Heart left ventricle (tissue), 16 donors: ENCODE results near the gene NKD1. TPM values are rescaled to one million over a fixed set of nuclear protein-coding genes. Genes with fewer than 3 reads are reported as not detected.

Experiments
- ATAC-seq, 4 donors: fragments of 200-7000 bp; cut with Tn5 transposase; one replicate each; pipeline ENCODE4 v1.9.1; 2020 to 2022; ENCODE audit warnings: moderate library complexity in 4 of 4, mild to moderate bottlenecking in 3 of 4, moderate number of reproducible peaks in 1 of 4
- DNase-seq, 5 donors: peaks; one replicate each; pipeline ENCODE4 v3.0.0-alpha.2; 2020
- H3K27ac ChIP-seq, 12 donors: fragments of 200-600 bp; sonication (generic) in 4 of 12; one replicate each; pipeline versions ENCODE4 v1.5.0 to v1.8.0; 2016 to 2022; ENCODE audit warnings: mild to moderate bottlenecking in 2 of 12
- H3K27me3 ChIP-seq, 9 donors: fragments of 200-600 bp; sonication (generic) in 2 of 9; one replicate each; pipeline versions ENCODE4 v1.5.1 to v1.8.0; 2016 to 2022; ENCODE audit warnings: mild to moderate bottlenecking in 3 of 9
- H3K36me3 ChIP-seq, 9 donors: fragments of 200-600 bp; sonication (generic) in 2 of 9; one replicate each; pipeline versions ENCODE4 v1.5.0 to v1.8.0; 2018 to 2022; ENCODE audit warnings: mild to moderate bottlenecking in 2 of 9
- H3K4me1 ChIP-seq, 12 donors: fragments of 200-600 bp; sonication (generic) in 4 of 12; one replicate each; pipeline versions ENCODE4 v1.5.0 to v1.8.0; 2016 to 2022; ENCODE audit warnings: mild to moderate bottlenecking in 3 of 12
- H3K4me3 ChIP-seq, 12 donors: fragments of 200-600 bp; sonication (generic) in 4 of 12; one replicate each; pipeline versions ENCODE4 v1.5.0 to v1.8.0; 2017 to 2022; ENCODE audit warnings: mild to moderate bottlenecking in 9 of 12, moderate library complexity in 4 of 12
- H3K9me3 ChIP-seq, 12 donors: fragments of 200-600 bp; sonication (generic) in 4 of 12; one replicate each; pipeline versions ENCODE4 v1.5.0 to v1.8.0; 2016 to 2022; ENCODE audit warnings: mild to moderate bottlenecking in 1 of 12
- POLR2A ChIP-seq, 2 donors: fragments of 450-650 bp; IDR thresholded peaks; one replicate each; pipeline ENCODE4 v1.6.1; 2017; ENCODE audit warnings: antibody characterized with exemption in 2 of 2, mild to moderate bottlenecking in 2 of 2, moderate library complexity in 2 of 2
- WGBS, 4 donors: extraction: QIAGEN DNeasy Blood & Tissue Kit in 2 of 4; methylation state at CpG; one replicate each; pipeline versions ENCODE4 v1.1.5 to v1.1.7; 2013 to 2018; 5-methylcytosine and 5-hydroxymethylcytosine counted together
- intact Hi-C, 10 donors: fragments of 100-400 bp; cut with DNase I; formaldehyde crosslinking; loops; one replicate each; pipeline versions ENCODE4 v1.11.1 to v1.14.2; 2022
- polyA plus RNA-seq, 2 donors: library from polyadenylated mRNA; stranded (reverse); fragments of 200-250 nt; gene quantifications; one replicate each; pipeline ENCODE4 v1.2.3, GENCODE V29; 2013
- total RNA-seq, 9 donors: library from RNA; depleted of rRNA in 2 of 9; stranded (reverse); fragments of >200 nt in 2 of 9; fragmentation: NEBNext Ultra II Directional in 3 of 9; extraction: Animal tissue kit (Norgen Biotek cat#: 25700) in 3 of 9; gene quantifications; one replicate each; pipeline versions ENCODE4 v1.1.0 to v1.2.4, GENCODE V29; 2016 to 2023
- TF ChIP-seq, protein P1 (sequence below), 12 donors: fragments of 200-600 bp; sonication (generic) in 4 of 12; IDR thresholded peaks; one replicate each; pipeline versions ENCODE4 v1.5.0 to v1.8.0; 2018 to 2022; ENCODE audit warnings: antibody characterized with exemption in 12 of 12, mild to moderate bottlenecking in 5 of 12
- donor health status: ischemic (EF 13 %, LVEDD 7.1; RV severe dilation, severe dysfunction).
- donor health status: healthy with polysubstance abuse.
- donor health status: DM: no; HTN: yes; CAD: no.
- donor health status: DM: no; HTN: no; CAD: no.
- donor health status: ischemic (EF 25% LVEDD 6.9; RV normal size, moderate dysfunction).
- donor health status: ischemic (EF 25% LVEDD 5.7; RV mildly dilated, moderate dysfunction).
- donor health status: healthy.
- donor health status: DM: yes; HTN: yes; CAD: no.
- donor health status: ischemic (EF 35%, LVEDD 5.7; RV mildly dilated, moderate dysfunction).
- donor health status: nonischemic (EF 11% LVEDD 7.7; RV severe dilation, severe dysfunction).
- donor health status: DM: yes; HTN: yes; CAD: no.
- donor health status: PGD.
- donor health status: ischemic (EF 29% LVEDD 5.4; RV normal size, mild dysfunction).
- donor health status: nonischemic (EF 23%, LVEDD 6.1; RV moderate dilation, normal function).

The NKD1 gene
- total and polyA plus RNA-seq, 11 donors, result 0.05 to 1.0 (median 0.26) TPM

DNA sequence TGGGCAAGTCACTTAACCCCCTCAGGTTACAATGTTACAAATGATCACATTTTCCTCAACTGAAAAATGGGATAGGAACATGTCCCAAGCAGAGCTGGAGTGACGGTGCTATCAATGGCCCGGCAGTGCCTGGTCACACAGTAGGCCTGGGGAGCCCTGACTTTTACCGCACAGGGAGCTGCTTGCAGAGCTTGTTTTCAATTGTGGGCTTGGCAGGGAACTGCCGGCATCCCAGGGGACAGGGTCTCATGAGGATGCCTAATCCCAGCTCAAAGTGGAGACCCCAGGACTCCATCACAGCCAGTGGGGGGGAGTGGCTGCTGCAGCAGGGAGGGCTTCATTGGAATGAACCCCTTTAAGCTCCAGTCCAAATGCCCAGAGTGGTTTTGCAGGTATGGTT lies 121.5 kb downstream of the NKD1 start:
- Histone ChIP-seq H3K4me3 (no peak overlapping the region), H3K9me3 (peaks cover 0 to 23% (median 13%) of the 10 kb centered on the region in 12 donors), H3K36me3 (peaks cover 0 to 22% (median 0%) of the 10 kb centered on the region in 9 donors), H3K27ac (no peak overlapping the region), H3K27me3 (peaks cover 0 to 18% (median 8%) of the 10 kb centered on the region in 9 donors), H3K4me1 (peaks cover 0 to 42% (median 12%) of the 10 kb centered on the region in 12 donors)
- 93 to 100% (median 96%) methylated on average over 4 of the region's 4 CpGs for WGBS, 4 donors
- ATAC-seq, result no peak
- DNase-seq, result no peak
- intact Hi-C loops, result loop anchor here (5.0 to 10.0 kb wide), 15 partner anchors 75 to 647 kb away; partner anchors contain the start of genes CNEP1R1 (in 2 of the 10) and BRD7 (in 1 of the 10)
- TF ChIP-seq POLR2A (IDR thresholded peaks at IDR 0.05), result no peak
- TF ChIP-seq, protein P1, sequence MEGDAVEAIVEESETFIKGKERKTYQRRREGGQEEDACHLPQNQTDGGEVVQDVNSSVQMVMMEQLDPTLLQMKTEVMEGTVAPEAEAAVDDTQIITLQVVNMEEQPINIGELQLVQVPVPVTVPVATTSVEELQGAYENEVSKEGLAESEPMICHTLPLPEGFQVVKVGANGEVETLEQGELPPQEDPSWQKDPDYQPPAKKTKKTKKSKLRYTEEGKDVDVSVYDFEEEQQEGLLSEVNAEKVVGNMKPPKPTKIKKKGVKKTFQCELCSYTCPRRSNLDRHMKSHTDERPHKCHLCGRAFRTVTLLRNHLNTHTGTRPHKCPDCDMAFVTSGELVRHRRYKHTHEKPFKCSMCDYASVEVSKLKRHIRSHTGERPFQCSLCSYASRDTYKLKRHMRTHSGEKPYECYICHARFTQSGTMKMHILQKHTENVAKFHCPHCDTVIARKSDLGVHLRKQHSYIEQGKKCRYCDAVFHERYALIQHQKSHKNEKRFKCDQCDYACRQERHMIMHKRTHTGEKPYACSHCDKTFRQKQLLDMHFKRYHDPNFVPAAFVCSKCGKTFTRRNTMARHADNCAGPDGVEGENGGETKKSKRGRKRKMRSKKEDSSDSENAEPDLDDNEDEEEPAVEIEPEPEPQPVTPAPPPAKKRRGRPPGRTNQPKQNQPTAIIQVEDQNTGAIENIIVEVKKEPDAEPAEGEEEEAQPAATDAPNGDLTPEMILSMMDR (IDR thresholded peaks at IDR 0.05), result no peak

DNA sequence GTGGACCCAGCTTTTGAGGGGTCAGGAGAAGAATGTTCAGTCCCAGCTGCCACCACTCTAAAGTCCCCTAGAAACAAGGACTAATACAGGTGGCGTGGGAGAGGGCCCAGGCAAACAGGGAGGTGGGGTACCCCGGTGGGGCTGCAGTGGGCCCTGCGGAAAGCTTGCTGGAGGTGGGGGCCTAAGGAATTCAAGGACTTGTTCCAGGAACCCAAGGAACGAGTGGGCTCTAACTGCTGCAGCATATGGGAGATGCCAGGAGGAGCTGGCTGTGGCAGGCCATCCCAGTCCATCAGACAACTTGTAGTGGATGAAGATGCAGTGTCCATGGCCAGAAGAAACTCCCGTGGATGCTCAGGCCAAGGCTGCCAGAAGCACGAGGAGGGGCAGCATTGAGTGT lies 122.3 kb downstream of the NKD1 start:
- H3K4me1 ChIP-seq, result peaks cover 0 to 35% (median 11%) of the 10 kb centered on the region in 12 donors
- DNase-seq (no peak), ATAC-seq (no peak)
- 90 to 95% (median 94%) methylated on average over 5 to 6 of the region's 6 CpGs for WGBS, 4 donors
- peaks cover 0 to 25% (median 8%) of the 10 kb centered on the region in 9 donors for H3K27me3 ChIP-seq
- no peak overlapping the region for H3K27ac ChIP-seq
- H3K4me3 ChIP-seq, result no peak overlapping the region
- intact Hi-C loops, result loop anchor here in 1 of 10 donors (5.0 kb wide), 1 partner anchor 137 kb away; no protein-coding TSS in a partner anchor
- peaks cover 0 to 23% (median 13%) of the 10 kb centered on the region in 12 donors for H3K9me3 ChIP-seq
- H3K36me3 ChIP-seq, result peaks cover 0 to 30% (median 0%) of the 10 kb centered on the region in 9 donors
- TF ChIP-seq, protein P1 (IDR thresholded peaks at IDR 0.05), result no peak
- TF ChIP-seq POLR2A (IDR thresholded peaks at IDR 0.05), result no peak

DNA sequence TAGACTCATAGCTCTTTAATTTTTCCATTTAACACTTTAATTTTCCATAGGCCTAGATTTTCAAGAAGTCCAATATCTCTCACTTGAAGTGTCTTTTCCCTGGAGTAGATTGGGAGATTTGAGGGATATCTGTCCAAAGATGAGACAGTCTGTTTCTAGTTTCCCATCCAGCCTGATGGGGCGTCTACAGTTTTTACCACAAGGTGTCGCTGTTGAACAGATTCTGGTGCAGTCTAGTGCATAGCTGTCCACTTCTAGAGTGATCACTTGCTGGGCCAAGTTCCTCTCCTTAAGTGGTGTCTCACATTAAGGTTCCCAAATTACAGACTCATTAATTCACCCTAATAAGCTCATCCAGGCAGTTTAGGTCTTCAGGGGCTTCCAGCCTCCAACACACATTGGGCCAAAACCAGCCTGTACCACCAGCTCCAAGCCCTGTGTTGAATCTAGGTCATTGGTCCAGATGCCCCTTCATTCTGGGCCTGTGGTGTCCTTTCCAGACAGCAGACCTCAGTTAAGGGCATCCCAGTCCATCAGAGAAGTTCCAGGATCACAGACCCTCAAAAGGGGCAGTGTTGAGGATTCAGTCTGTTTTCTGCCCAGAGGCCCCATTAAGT lies 123.6 kb downstream of the NKD1 start:
- H3K27ac ChIP-seq, result no peak overlapping the region
- intact Hi-C loops, result loop anchor here in 1 of 10 donors (5.0 kb wide), 1 partner anchor 136 kb away; no protein-coding TSS in a partner anchor
- no peak overlapping the region for H3K4me3 ChIP-seq
- TF ChIP-seq, protein P1 (IDR thresholded peaks at IDR 0.05), result peak in 10 of 12 donors; percentile 20 to 49 (median 38)
- TF ChIP-seq POLR2A (IDR thresholded peaks at IDR 0.05), result no peak
- H3K27me3 ChIP-seq, result peaks cover 0 to 25% (median 8%) of the 10 kb centered on the region in 9 donors
- no peak for DNase-seq
- peaks cover 0 to 22% (median 10%) of the 10 kb centered on the region in 12 donors for H3K4me1 ChIP-seq
- WGBS, 4 donors, result 35 to 51% (median 50%) methylated on average over 2 of the region's 2 CpGs
- H3K36me3 ChIP-seq, result peaks cover 0 to 42% (median 0%) of the 10 kb centered on the region in 9 donors
- ATAC-seq, result no peak
- peaks cover 0 to 23% (median 13%) of the 10 kb centered on the region in 12 donors for H3K9me3 ChIP-seq

DNA sequence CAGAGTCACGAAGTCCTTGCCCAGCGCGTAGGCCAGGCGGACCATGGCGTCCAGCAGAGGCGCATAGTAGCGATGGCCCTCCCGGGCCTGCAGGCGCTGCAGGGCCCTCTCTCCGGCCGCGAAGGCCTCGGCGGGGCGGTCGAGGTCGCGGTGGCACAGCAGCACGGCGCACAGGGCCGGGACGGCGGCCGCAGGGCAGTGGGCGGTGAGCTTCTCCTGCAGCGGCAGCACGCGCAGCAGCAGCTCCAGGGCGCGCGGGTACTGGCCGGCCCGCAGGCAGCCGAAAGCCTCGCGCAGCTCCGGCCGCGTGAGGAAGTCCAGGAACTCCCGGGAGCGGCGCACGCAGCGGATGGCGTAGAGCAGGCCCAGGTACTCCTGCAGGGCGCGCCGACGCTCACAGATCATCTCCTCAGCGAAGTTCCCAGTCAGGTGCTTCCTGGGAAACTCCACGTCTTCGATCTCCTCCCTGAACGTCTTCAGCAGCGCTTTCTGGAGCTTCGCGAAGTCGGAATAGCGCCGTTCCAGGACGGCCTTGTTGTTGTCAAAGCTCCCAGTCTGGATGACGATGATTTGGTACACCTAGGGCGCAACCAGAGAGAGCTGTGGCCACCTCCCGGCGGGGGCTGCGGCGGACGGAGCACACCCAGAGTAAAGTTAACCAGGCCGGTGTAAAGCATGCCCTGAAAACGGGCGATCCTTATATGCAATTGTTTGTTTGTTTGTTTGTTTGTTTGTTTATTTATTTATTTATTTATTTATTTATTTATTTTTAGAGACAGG lies 125.5 kb downstream of the NKD1 start:
- intact Hi-C loops, result loop anchor here in 1 of 10 donors (5.0 kb wide), 1 partner anchor 134 kb away; no protein-coding TSS in a partner anchor
- H3K4me3 ChIP-seq, result no peak overlapping the region
- H3K4me1 ChIP-seq, result peaks cover 0 to 9% (median 2%) of the 10 kb centered on the region in 12 donors
- peaks cover 0 to 25% (median 8%) of the 10 kb centered on the region in 9 donors for H3K27me3 ChIP-seq
- TF ChIP-seq POLR2A (IDR thresholded peaks at IDR 0.05), result no peak
- H3K36me3 ChIP-seq, result peaks cover 0 to 55% (median 0%) of the 10 kb centered on the region in 9 donors
- DNase-seq, result no peak
- no peak for ATAC-seq
- H3K9me3 ChIP-seq, result peaks cover 0 to 23% (median 13%) of the 10 kb centered on the region in 12 donors
- H3K27ac ChIP-seq, result no peak overlapping the region
- WGBS, 4 donors, result 43 to 61% (median 51%) methylated on average over 49 to 70 of the region's 70 CpGs
